ENCODE results near the gene INMT. TPM values are rescaled to one million over a fixed set of nuclear protein-coding genes. Genes with fewer than 3 reads are reported as not detected.

Gene INMT
- total and polyA plus RNA-seq, 2 experiments from 2014 or later: 0.09 TPM; not detected in 1

- Histone ChIP-seq H3K4me2 (ENCODE audit: unreplicated experiment) (no peak overlapping the region), H2AFZ (no peak overlapping the region), H3K27ac (no peak overlapping the region), H3K79me2 (ENCODE audit: insufficient read depth) (no peaks in the 10 kb centered on the region), H4K20me1 (ENCODE audit: insufficient read depth) (no peaks in the 10 kb centered on the region), H3K36me3 (ENCODE audit: low read depth) (no peaks in the 10 kb centered on the region), H3F3A (ENCODE audit: insufficient read depth) (no peaks in the 10 kb centered on the region), H3K27me3 (replicated peaks; ENCODE audit: insufficient read depth) (peaks cover 49% of the 10 kb centered on the region), H3K4me3 (no peak overlapping the region), H3K4me1 (ENCODE audit: insufficient read depth) (no peaks in the 10 kb centered on the region), H3K9me2 (ENCODE audit: insufficient read depth) (no peaks in the 10 kb centered on the region), H3K9ac (no peak overlapping the region), H3K9me3 (ENCODE audit: low read depth) (no peaks in the 10 kb centered on the region)
- in situ Hi-C loops (cut with MboI): no loop called here
- no peak for DNase-seq
- WGBS, 2 experiments (ENCODE audit: low coverage in 1 of 2, low lambda C conversion rate in 2 of 2, missing lambda C conversion rate in 2 of 2): 50 to 52% methylated on average over 4 of the region's 4 CpGs
- TF ChIP-seq EZH2phosphoT487 (IDR thresholded peaks at IDR 0.05; ENCODE audit: insufficient read depth, low read depth) (no peak), EZH2 (IDR thresholded peaks at IDR 0.05; ENCODE audit: insufficient read depth, poor library complexity, severe bottlenecking) (no peak)
Observed at GRCh38 chr7:30736291-30736690, 15.6 kb upstream of the INMT start.

- in situ Hi-C loops (cut with MboI): no loop called here
- H3K36me3 ChIP-seq (ENCODE audit: low read depth): no peaks in the 10 kb centered on the region
Observed at GRCh38 chr7:30738026-30738915, 13.7 kb upstream of the INMT start.

GRCh38 chr7:30739691-30740090 lies 12.2 kb upstream of the INMT start:
- Histone ChIP-seq H3K27ac (no peak overlapping the region), H3F3A (ENCODE audit: insufficient read depth) (no peaks in the 10 kb centered on the region), H3K36me3 (ENCODE audit: low read depth) (no peaks in the 10 kb centered on the region), H3K9me2 (ENCODE audit: insufficient read depth) (no peaks in the 10 kb centered on the region), H3K4me3 (no peak overlapping the region), H3K9ac (no peak overlapping the region), H3K9me3 (ENCODE audit: low read depth) (no peaks in the 10 kb centered on the region), H3K4me2 (ENCODE audit: unreplicated experiment) (no peak overlapping the region), H4K20me1 (ENCODE audit: insufficient read depth) (no peaks in the 10 kb centered on the region), H3K27me3 (replicated peaks; ENCODE audit: insufficient read depth) (peaks cover 41% of the 10 kb centered on the region), H3K4me1 (ENCODE audit: insufficient read depth) (no peaks in the 10 kb centered on the region), H2AFZ (no peak overlapping the region), H3K79me2 (ENCODE audit: insufficient read depth) (no peaks in the 10 kb centered on the region)
- in situ Hi-C loops (cut with MboI): no loop called here
- 89 to 91% methylated on average over 2 of the region's 2 CpGs for WGBS, 2 experiments (ENCODE audit: low coverage in 1 of 2, low lambda C conversion rate in 2 of 2, missing lambda C conversion rate in 2 of 2)
- no peak for DNase-seq
- TF ChIP-seq EZH2phosphoT487 (IDR thresholded peaks at IDR 0.05; ENCODE audit: insufficient read depth, low read depth): no peak
- TF ChIP-seq EZH2 (IDR thresholded peaks at IDR 0.05; ENCODE audit: insufficient read depth, poor library complexity, severe bottlenecking): no peak

More at GRCh38 chr7:30738026-30738915, 13.7 kb upstream of the INMT start:
- Histone ChIP-seq H3K27ac (no peak overlapping the region), H3K9me3 (ENCODE audit: low read depth) (no peaks in the 10 kb centered on the region), H3K4me2 (ENCODE audit: unreplicated experiment) (no peak overlapping the region), H2AFZ (no peak overlapping the region), H3K79me2 (ENCODE audit: insufficient read depth) (no peaks in the 10 kb centered on the region), H3K9ac (no peak overlapping the region), H3K4me3 (no peak overlapping the region), H3K4me1 (ENCODE audit: insufficient read depth) (no peaks in the 10 kb centered on the region), H4K20me1 (ENCODE audit: insufficient read depth) (no peaks in the 10 kb centered on the region), H3F3A (ENCODE audit: insufficient read depth) (no peaks in the 10 kb centered on the region), H3K9me2 (ENCODE audit: insufficient read depth) (no peaks in the 10 kb centered on the region), H3K27me3 (replicated peaks; ENCODE audit: insufficient read depth) (peaks cover 48% of the 10 kb centered on the region)
- DNase-seq: no peak
- TF ChIP-seq EZH2 (IDR thresholded peaks at IDR 0.05; ENCODE audit: insufficient read depth, poor library complexity, severe bottlenecking) (no peak), EZH2phosphoT487 (IDR thresholded peaks at IDR 0.05; ENCODE audit: insufficient read depth, low read depth) (no peak)
- WGBS, 2 experiments (ENCODE audit: low coverage in 1 of 2, low lambda C conversion rate in 2 of 2, missing lambda C conversion rate in 2 of 2): 32 to 37% methylated on average over 6 of the region's 6 CpGs

GRCh38 chr7:30740417-30741181 lies 11.3 kb upstream of the INMT start:
- no peaks in the 10 kb centered on the region for H3F3A ChIP-seq (ENCODE audit: insufficient read depth)
- H3K9ac ChIP-seq: no peak overlapping the region
- H2AFZ ChIP-seq: no peak overlapping the region
- in situ Hi-C loops (cut with MboI): no loop called here
- H3K27me3 ChIP-seq (replicated peaks; ENCODE audit: insufficient read depth): peaks cover 33% of the 10 kb centered on the region
- no peaks in the 10 kb centered on the region for H3K4me1 ChIP-seq (ENCODE audit: insufficient read depth)
- H3K9me2 ChIP-seq (ENCODE audit: insufficient read depth): no peaks in the 10 kb centered on the region
- no peaks in the 10 kb centered on the region for H3K79me2 ChIP-seq (ENCODE audit: insufficient read depth)
- no peaks in the 10 kb centered on the region for H4K20me1 ChIP-seq (ENCODE audit: insufficient read depth)
- no peak for TF ChIP-seq EZH2 (IDR thresholded peaks at IDR 0.05; ENCODE audit: insufficient read depth, poor library complexity, severe bottlenecking)
- TF ChIP-seq EZH2phosphoT487 (IDR thresholded peaks at IDR 0.05; ENCODE audit: insufficient read depth, low read depth): no peak
- H3K27ac ChIP-seq: no peak overlapping the region
- H3K4me3 ChIP-seq: no peak overlapping the region
- peak; percentile 77 for DNase-seq
- H3K36me3 ChIP-seq (ENCODE audit: low read depth): no peaks in the 10 kb centered on the region
- H3K9me3 ChIP-seq (ENCODE audit: low read depth): no peaks in the 10 kb centered on the region
- no peak overlapping the region for H3K4me2 ChIP-seq (ENCODE audit: unreplicated experiment)
- WGBS, 2 experiments (ENCODE audit: low coverage in 1 of 2, low lambda C conversion rate in 2 of 2, missing lambda C conversion rate in 2 of 2): 33 to 34% methylated on average over 14 of the region's 14 CpGs

Data from GM23248 (cell line).